IMR-90 (cell line): ENCODE results near the gene LSM6.

Source experiments
- BHLHE40 ChIP-seq: fragments of 150-350 bp; IDR thresholded peaks from 2 replicates; pipeline ENCODE4 v1.6.1; 2016; ENCODE audit warnings: mild to moderate bottlenecking, low read depth, low read length
- CEBPB ChIP-seq: IDR thresholded peaks from 2 replicates; pipeline ENCODE4 v1.6.1; 2012; ENCODE audit warnings: low read depth, low read length, improper control_type of control experiment
- FOS ChIP-seq: fragments of 150-350 bp; IDR thresholded peaks from 2 replicates; pipeline ENCODE4 v1.6.1; 2016; ENCODE audit warnings: low read depth, low read length
- MAFK ChIP-seq: IDR thresholded peaks from 2 replicates; pipeline ENCODE4 v1.6.1; 2012; ENCODE audit warnings: low read depth, low read length, improper control_type of control experiment
- MAZ ChIP-seq: IDR thresholded peaks from 2 replicates; pipeline ENCODE4 v1.6.1; 2012; ENCODE audit warnings: low read depth, mild to moderate bottlenecking, low read length, improper control_type of control experiment, moderate library complexity, borderline replicate concordance
- MXI1 ChIP-seq: IDR thresholded peaks from 2 replicates; pipeline ENCODE4 v1.6.1; 2012; ENCODE audit warnings: low read depth, mild to moderate bottlenecking, low read length, moderate library complexity, borderline replicate concordance
- NFE2L2 ChIP-seq: fragments of 150-350 bp; IDR thresholded peaks from 2 replicates; pipeline ENCODE4 v1.6.1; 2016; ENCODE audit warnings: low read depth, mild to moderate bottlenecking, low read length
- POLR2A ChIP-seq: IDR thresholded peaks from 2 replicates; pipeline ENCODE4 v1.6.1; 2012; ENCODE audit warnings: mild to moderate bottlenecking, low read depth, low read length
- RAD21 ChIP-seq: IDR thresholded peaks from 2 replicates; pipeline ENCODE4 v1.6.1; 2012; ENCODE audit warnings: low read length, improper control_type of control experiment
- RCOR1 ChIP-seq: IDR thresholded peaks from 2 replicates; pipeline ENCODE4 v1.6.1; 2012; ENCODE audit warnings: mild to moderate bottlenecking, low read length, improper control_type of control experiment; ENCODE audit not compliant: insufficient replicate concordance
- RFX5 ChIP-seq: IDR thresholded peaks from 2 replicates; pipeline ENCODE4 v1.8.0; 2012; ENCODE audit warnings: low read depth, mild to moderate bottlenecking, low read length, moderate library complexity
- TF ChIP-seq, protein P1 (sequence below): conservative IDR thresholded peaks from 2 replicates; pipeline ENCODE4 v1.5.1; 2012; ENCODE audit warnings: mild to moderate bottlenecking, low read depth, low read length, improper control_type of control experiment
- TF ChIP-seq, protein P2 (sequence below): fragments of 150-350 bp; IDR thresholded peaks from 2 replicates; pipeline ENCODE4 v1.6.1; 2017; ENCODE audit warnings: mild to moderate bottlenecking, antibody characterized with exemption, low read length, low read depth

DNA sequence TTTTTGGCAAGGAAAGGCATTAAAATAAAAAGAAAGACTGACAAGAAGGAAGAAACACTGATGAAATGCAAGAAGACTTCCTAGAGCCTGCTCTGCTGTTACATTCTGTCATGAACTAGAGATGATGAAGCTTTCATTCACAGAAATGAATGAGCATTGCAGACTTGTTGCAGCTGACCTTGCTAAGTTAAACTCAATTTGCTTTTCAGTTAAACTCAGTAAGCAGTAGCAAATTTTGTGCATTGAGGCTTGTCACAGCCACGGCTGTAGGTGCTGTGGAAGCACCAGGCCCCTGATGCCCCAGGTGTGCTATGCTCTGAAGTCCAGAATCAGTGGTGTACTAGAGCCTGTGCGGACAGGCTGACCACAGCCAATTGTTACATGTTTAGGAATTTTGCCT, 39.6 kb upstream of the LSM6 start:
- TF ChIP-seq NFE2L2 (no peak), CEBPB (no peak), RAD21 (no peak), MXI1 (no peak), MAFK (no peak), RCOR1 (no peak), RFX5 (no peak), POLR2A (no peak), FOS (no peak), BHLHE40 (no peak), MAZ (no peak)
- TF ChIP-seq, protein P1, sequence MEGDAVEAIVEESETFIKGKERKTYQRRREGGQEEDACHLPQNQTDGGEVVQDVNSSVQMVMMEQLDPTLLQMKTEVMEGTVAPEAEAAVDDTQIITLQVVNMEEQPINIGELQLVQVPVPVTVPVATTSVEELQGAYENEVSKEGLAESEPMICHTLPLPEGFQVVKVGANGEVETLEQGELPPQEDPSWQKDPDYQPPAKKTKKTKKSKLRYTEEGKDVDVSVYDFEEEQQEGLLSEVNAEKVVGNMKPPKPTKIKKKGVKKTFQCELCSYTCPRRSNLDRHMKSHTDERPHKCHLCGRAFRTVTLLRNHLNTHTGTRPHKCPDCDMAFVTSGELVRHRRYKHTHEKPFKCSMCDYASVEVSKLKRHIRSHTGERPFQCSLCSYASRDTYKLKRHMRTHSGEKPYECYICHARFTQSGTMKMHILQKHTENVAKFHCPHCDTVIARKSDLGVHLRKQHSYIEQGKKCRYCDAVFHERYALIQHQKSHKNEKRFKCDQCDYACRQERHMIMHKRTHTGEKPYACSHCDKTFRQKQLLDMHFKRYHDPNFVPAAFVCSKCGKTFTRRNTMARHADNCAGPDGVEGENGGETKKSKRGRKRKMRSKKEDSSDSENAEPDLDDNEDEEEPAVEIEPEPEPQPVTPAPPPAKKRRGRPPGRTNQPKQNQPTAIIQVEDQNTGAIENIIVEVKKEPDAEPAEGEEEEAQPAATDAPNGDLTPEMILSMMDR, result no peak
- TF ChIP-seq, protein P2, sequence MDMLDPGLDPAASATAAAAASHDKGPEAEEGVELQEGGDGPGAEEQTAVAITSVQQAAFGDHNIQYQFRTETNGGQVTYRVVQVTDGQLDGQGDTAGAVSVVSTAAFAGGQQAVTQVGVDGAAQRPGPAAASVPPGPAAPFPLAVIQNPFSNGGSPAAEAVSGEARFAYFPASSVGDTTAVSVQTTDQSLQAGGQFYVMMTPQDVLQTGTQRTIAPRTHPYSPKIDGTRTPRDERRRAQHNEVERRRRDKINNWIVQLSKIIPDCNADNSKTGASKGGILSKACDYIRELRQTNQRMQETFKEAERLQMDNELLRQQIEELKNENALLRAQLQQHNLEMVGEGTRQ, result no peak
